ENCODE data around the gene CPS1. TPM values are rescaled to one million over a fixed set of nuclear protein-coding genes. Genes with fewer than 3 reads are reported as not detected.

The CPS1 gene
- total RNA-seq, 4 donors from 2014 or later, result 2.3 to 9.5 (median 2.9) TPM

GRCh38 chr2:210557721-210558120 lies 1.3 kb downstream of the CPS1 start:
- DNase-seq (ENCODE audit: low spot score), result no peak
- no peak for TF ChIP-seq CTCF (IDR thresholded peaks at IDR 0.05)
- no peak for ATAC-seq (ENCODE audit: low FRiP score)

GRCh38 chr2:210558708-210559107 lies 2.3 kb downstream of the CPS1 start:
- ATAC-seq (ENCODE audit: low FRiP score), result no peak
- no peak for TF ChIP-seq CTCF (IDR thresholded peaks at IDR 0.05)
- DNase-seq (ENCODE audit: low spot score), result no peak

- TF ChIP-seq CTCF (IDR thresholded peaks at IDR 0.05), result no peak
- no peak for DNase-seq (ENCODE audit: low spot score)
- ATAC-seq (ENCODE audit: low FRiP score), result no peak
These were observed 2.8 kb downstream of the CPS1 start for GRCh38 chr2:210559182-210559581.

- no peak for ATAC-seq (ENCODE audit: low FRiP score)
- TF ChIP-seq CTCF (IDR thresholded peaks at IDR 0.05), result no peak
- no peak for DNase-seq (ENCODE audit: low spot score)
These were observed 5.1 kb downstream of the CPS1 start for GRCh38 chr2:210561475-210561874.

GRCh38 chr2:210562091-210562490 lies 5.7 kb downstream of the CPS1 start:
- no peak for DNase-seq (ENCODE audit: low spot score)
- no peak for ATAC-seq (ENCODE audit: low FRiP score)
- TF ChIP-seq CTCF (IDR thresholded peaks at IDR 0.05), result no peak

GRCh38 chr2:210562502-210563080 lies 6.2 kb downstream of the CPS1 start:
- ATAC-seq (ENCODE audit: low FRiP score), result no peak
- DNase-seq (ENCODE audit: low spot score), result no peak

More at GRCh38 chr2:210562502-210563080, 6.2 kb downstream of the CPS1 start:
- no peak for TF ChIP-seq CTCF (IDR thresholded peaks at IDR 0.05)

Data from omental fat pad (tissue), 4 donors.